Caco-2 (cell line): ENCODE measurements around the gene CD300LB. TPM values are rescaled to one million over a fixed set of nuclear protein-coding genes. Genes with fewer than 3 reads are reported as not detected.
"Not testable (repeated sequence)": the region's sequence is repeated elsewhere in the genome, so short reads cannot be mapped to it uniquely, and the experiment has no call there.

Experiments
- BruUV-seq: library from RNA; stranded (reverse); fragments of 400-500 nt; replicated peaks from 2 replicates; lab custom pipeline; 2021; lab: Mats Ljungman, UMichigan
- CTCF ChIA-PET: fragments of 300-600 bp; sonication (Branson Sonifier 250); formaldehyde crosslinking; loops from one replicate; lab custom pipeline; 2022; ENCODE audit warnings: antibody characterized with exemption; lab: Charles Lee
- POLR2A ChIA-PET: fragments of 300-600 bp; sonication (Branson Sonifier 250); formaldehyde crosslinking; loops from one replicate; lab custom pipeline; 2022; ENCODE audit warnings: antibody characterized with exemption; lab: Charles Lee
- DNase-seq, 2 experiments: peaks; one replicate each; pipeline versions ENCODE4 v3.0.0 to v3.0.0-alpha.2; 2020 to 2022
- H3K27me3 ChIP-seq: replicated peaks from 2 replicates; pipeline ENCODE4 v1.6.0; 2011; ENCODE audit warnings: low read length; ENCODE audit not compliant: control insufficient read depth, insufficient read depth
- H3K36me3 ChIP-seq: 2 replicates; pipeline ENCODE4 v1.5.1; 2011; ENCODE audit warnings: low read length; ENCODE audit not compliant: control insufficient read depth, insufficient read depth
- H3K4me1 ChIP-seq: fragments of 250-450 bp; sonication (Bioruptor Pico); 2 replicates; pipeline ENCODE4 v1.5.1; 2020; ENCODE audit warnings: mild to moderate bottlenecking
- H3K4me3 ChIP-seq: 2 replicates; pipeline ENCODE4 v1.5.1; 2011; ENCODE audit warnings: low read depth, mild to moderate bottlenecking, control low read depth, low read length
- H3K9me3 ChIP-seq: fragments of 250-450 bp; sonication (Bioruptor Pico); 2 replicates; pipeline ENCODE4 v1.5.1; 2020; ENCODE audit warnings: mild to moderate bottlenecking, moderate library complexity
- H3K27ac Mint-ChIP-seq: one replicate; pipeline ENCODE4 v1.8.0; 2022; ENCODE audit warnings: mixed read lengths; ENCODE audit not compliant: unreplicated experiment
- H3K27me3 Mint-ChIP-seq: one replicate; pipeline ENCODE4 v1.8.0; 2022; ENCODE audit warnings: mixed read lengths; ENCODE audit not compliant: insufficient read depth, unreplicated experiment
- H3K36me3 Mint-ChIP-seq: one replicate; pipeline ENCODE4 v1.8.0; 2022; ENCODE audit warnings: mild to moderate bottlenecking, mixed read lengths; ENCODE audit not compliant: insufficient read depth, unreplicated experiment
- H3K4me1 Mint-ChIP-seq: one replicate; pipeline ENCODE4 v1.8.0; 2022; ENCODE audit warnings: low read depth, mixed read lengths; ENCODE audit not compliant: unreplicated experiment
- H3K4me3 Mint-ChIP-seq: one replicate; pipeline ENCODE4 v1.8.0; 2022; ENCODE audit warnings: mild to moderate bottlenecking, moderate library complexity, mixed read lengths; ENCODE audit not compliant: unreplicated experiment
- H3K9me3 Mint-ChIP-seq: one replicate; pipeline ENCODE4 v1.8.0; 2022; ENCODE audit warnings: mixed read lengths; ENCODE audit not compliant: unreplicated experiment
- intact Hi-C: fragments of 100-400 bp; cut with micrococcal nuclease; formaldehyde crosslinking; loops from one replicate; pipeline ENCODE4 v1.10.0; 2022; ENCODE audit not compliant: unreplicated experiment
- total RNA-seq: library from RNA; stranded (reverse); gene quantifications from 2 replicates; pipeline ENCODE4 v1.2.3, GENCODE V29; 2022
- TF ChIP-seq, protein P1 (sequence below), 2 experiments: fragments of 200-600 bp in 1 of 2; IDR thresholded peaks; 1 replicate in 1 of 2; 2 replicates in 1 of 2; pipeline versions ENCODE4 v1.5.1 to v1.8.0; 2011 to 2022; ENCODE audit warnings: antibody characterized with exemption in 1 of 2, control low read depth in 1 of 2, inconsistent platforms in 1 of 2, low read depth in 1 of 2, low read length in 1 of 2, mild to moderate bottlenecking in 1 of 2, moderate library complexity in 1 of 2; ENCODE audit not compliant: insufficient read depth in 1 of 2, severe bottlenecking in 1 of 2, unreplicated experiment in 1 of 2

CD300LB gene
- total RNA-seq, 1 experiment from 2014 or later: not detected

- Histone ChIP-seq H3K36me3 (no peaks in the 10 kb centered on the region), H3K27me3 (peaks cover 1% of the 10 kb centered on the region; the same call in 1 of the 2 replicates), H3K4me3 (no peak overlapping the region), H3K9me3 (no peaks in the 10 kb centered on the region), H3K4me1 (no peaks in the 10 kb centered on the region)
- H3K9me3 Mint-ChIP-seq: peaks cover 11% of the 10 kb centered on the region
- ChIA-PET POLR2A (no interaction called here), CTCF (no interaction called here)
- H3K27me3 Mint-ChIP-seq: peaks cover 29% of the 10 kb centered on the region
- DNase-seq: no peak
- intact Hi-C loops: no loop called here
- no peak overlapping the region for H3K27ac Mint-ChIP-seq
- TF ChIP-seq, protein P1, sequence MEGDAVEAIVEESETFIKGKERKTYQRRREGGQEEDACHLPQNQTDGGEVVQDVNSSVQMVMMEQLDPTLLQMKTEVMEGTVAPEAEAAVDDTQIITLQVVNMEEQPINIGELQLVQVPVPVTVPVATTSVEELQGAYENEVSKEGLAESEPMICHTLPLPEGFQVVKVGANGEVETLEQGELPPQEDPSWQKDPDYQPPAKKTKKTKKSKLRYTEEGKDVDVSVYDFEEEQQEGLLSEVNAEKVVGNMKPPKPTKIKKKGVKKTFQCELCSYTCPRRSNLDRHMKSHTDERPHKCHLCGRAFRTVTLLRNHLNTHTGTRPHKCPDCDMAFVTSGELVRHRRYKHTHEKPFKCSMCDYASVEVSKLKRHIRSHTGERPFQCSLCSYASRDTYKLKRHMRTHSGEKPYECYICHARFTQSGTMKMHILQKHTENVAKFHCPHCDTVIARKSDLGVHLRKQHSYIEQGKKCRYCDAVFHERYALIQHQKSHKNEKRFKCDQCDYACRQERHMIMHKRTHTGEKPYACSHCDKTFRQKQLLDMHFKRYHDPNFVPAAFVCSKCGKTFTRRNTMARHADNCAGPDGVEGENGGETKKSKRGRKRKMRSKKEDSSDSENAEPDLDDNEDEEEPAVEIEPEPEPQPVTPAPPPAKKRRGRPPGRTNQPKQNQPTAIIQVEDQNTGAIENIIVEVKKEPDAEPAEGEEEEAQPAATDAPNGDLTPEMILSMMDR (IDR thresholded peaks at IDR 0.05; ENCODE audit: insufficient read depth in 1 of 2, low read depth in 1 of 2, low read length in 1 of 2, severe bottlenecking in 1 of 2, unreplicated experiment in 1 of 2): no peak
- no peaks in the 10 kb centered on the region for H3K36me3 Mint-ChIP-seq
- no peaks in the 10 kb centered on the region for H3K4me1 Mint-ChIP-seq
- H3K4me3 Mint-ChIP-seq: no peak overlapping the region
- no TSS peak for BruUV-seq
Measured at GRCh38 chr17:74558882-74559519, 27.7 kb upstream of the CD300LB start.

DNA sequence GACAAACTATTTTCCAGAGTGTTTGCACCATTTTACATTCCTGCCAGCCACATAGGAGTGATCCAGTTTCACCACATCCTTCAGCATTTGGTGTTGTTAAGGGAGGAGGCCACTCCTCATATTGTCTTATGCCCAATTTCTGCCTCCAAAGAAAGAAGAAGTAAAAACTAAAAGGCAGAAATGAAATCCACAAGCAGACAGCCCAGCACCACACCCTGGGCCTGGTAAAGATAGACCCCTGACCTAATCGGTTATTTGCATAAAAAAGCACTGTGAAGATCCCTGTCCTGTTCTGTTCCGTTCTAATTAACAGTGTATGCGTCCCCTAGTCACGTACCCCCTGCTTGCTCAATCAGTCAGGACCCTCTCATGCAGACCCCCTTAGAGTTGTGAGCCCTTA lies 27.1 kb upstream of the CD300LB start:
- POLR2A ChIA-PET: not testable (repeated sequence)

GRCh38 chr17:74555427-74555940 lies 24.2 kb upstream of the CD300LB start:
- Mint-ChIP-seq H3K36me3 (no peaks in the 10 kb centered on the region), H3K27ac (no peak overlapping the region), H3K4me1 (no peaks in the 10 kb centered on the region), H3K27me3 (peaks cover 21% of the 10 kb centered on the region), H3K4me3 (no peak overlapping the region), H3K9me3 (no peaks in the 10 kb centered on the region)
- H3K4me3 ChIP-seq: no peak overlapping the region
- H3K36me3 ChIP-seq: no peaks in the 10 kb centered on the region
- intact Hi-C loops: no loop called here
- no peaks in the 10 kb centered on the region for H3K27me3 ChIP-seq
- POLR2A ChIA-PET: interaction anchor here (0.6 kb wide), 1 partner anchor 101 kb away, joined by 6 read pairs; no protein-coding TSS in a partner anchor
- DNase-seq: no peak
- CTCF ChIA-PET: no interaction called here
- no TSS peak for BruUV-seq
- no peaks in the 10 kb centered on the region for H3K4me1 ChIP-seq
- TF ChIP-seq, protein P1 (IDR thresholded peaks at IDR 0.05; ENCODE audit: insufficient read depth in 1 of 2, low read depth in 1 of 2, low read length in 1 of 2, severe bottlenecking in 1 of 2, unreplicated experiment in 1 of 2): no peak
- H3K9me3 ChIP-seq: no peaks in the 10 kb centered on the region

More for the DNA sequence above, 27.1 kb upstream of the CD300LB start:
- H3K4me3 Mint-ChIP-seq, H3K36me3 Mint-ChIP-seq, H3K9me3 Mint-ChIP-seq, H3K36me3 ChIP-seq, H3K4me1 ChIP-seq, H3K4me1 Mint-ChIP-seq, CTCF ChIA-PET, H3K4me3 ChIP-seq, BruUV-seq, DNase-seq, H3K9me3 ChIP-seq, H3K27me3 ChIP-seq, intact Hi-C loops, H3K27ac Mint-ChIP-seq: not testable (repeated sequence)
- peaks cover 28% of the 10 kb centered on the region for H3K27me3 Mint-ChIP-seq
